ENCODE data around the gene AGAP1.

The AGAP1 gene

DNA sequence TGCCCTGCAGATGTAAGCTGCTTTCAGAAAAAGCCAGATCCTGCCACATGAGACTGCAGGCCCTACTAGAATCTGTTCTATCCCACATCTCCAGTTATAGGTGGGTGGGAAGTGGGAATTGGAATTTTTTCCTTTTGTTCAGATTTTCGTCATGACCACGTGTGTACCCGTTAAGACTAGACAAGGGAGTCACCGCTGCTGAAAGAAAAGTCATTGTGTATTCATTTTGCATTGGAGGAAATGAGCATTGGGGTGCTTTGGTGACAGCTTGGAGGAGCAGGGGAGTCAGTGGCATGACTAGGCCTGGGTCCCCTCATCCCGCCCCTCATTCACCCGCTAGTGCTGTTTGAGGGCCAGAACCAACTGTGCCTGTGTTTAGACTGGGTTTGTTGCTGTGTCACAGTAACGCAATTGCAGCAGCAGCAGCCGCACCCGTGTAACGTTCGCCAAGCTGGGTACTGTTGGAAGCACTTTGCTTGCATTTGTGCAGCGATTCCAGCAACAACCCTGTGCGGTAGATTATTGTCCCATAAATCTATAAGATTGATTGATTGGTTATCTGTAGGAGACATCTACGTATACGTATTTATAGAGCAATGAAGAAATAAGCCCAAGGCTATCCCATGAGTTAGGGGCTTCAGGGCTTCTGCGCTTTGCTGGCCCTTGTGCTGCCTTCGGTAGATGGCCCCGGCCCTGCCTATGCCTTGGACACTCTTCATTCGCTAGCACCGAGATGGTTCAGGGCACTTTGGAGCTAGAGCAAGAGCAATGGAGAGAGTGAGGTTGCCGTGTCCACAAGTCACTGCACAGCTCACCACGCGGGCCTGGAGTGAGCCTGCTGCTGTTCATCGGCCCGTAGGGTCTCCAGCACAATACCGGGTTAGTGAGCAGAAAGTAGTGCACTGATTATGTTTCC is 194.9 kb downstream of the AGAP1 start:
- TF ChIP-seq, protein P1, sequence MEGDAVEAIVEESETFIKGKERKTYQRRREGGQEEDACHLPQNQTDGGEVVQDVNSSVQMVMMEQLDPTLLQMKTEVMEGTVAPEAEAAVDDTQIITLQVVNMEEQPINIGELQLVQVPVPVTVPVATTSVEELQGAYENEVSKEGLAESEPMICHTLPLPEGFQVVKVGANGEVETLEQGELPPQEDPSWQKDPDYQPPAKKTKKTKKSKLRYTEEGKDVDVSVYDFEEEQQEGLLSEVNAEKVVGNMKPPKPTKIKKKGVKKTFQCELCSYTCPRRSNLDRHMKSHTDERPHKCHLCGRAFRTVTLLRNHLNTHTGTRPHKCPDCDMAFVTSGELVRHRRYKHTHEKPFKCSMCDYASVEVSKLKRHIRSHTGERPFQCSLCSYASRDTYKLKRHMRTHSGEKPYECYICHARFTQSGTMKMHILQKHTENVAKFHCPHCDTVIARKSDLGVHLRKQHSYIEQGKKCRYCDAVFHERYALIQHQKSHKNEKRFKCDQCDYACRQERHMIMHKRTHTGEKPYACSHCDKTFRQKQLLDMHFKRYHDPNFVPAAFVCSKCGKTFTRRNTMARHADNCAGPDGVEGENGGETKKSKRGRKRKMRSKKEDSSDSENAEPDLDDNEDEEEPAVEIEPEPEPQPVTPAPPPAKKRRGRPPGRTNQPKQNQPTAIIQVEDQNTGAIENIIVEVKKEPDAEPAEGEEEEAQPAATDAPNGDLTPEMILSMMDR (IDR thresholded peaks at IDR 0.05; ENCODE audit: poor library complexity, severe bottlenecking), result no peak
- Histone ChIP-seq H3K27me3 (ENCODE audit: insufficient read depth, poor library complexity, severe bottlenecking) (no peaks in the 10 kb centered on the region), H3K36me3 (ENCODE audit: low read depth) (no peaks in the 10 kb centered on the region), H3K4me1 (ENCODE audit: insufficient read depth, poor library complexity, severe bottlenecking) (no peaks in the 10 kb centered on the region), H3K27ac (ENCODE audit: poor library complexity, severe bottlenecking) (no peak overlapping the region), H3K9me3 (ENCODE audit: severe bottlenecking) (no peaks in the 10 kb centered on the region), H3K4me3 (ENCODE audit: severe bottlenecking) (no peak overlapping the region)
- DNase-seq (ENCODE audit: low spot score) (no peak), ATAC-seq (ENCODE audit: low read depth) (no peak)

DNA sequence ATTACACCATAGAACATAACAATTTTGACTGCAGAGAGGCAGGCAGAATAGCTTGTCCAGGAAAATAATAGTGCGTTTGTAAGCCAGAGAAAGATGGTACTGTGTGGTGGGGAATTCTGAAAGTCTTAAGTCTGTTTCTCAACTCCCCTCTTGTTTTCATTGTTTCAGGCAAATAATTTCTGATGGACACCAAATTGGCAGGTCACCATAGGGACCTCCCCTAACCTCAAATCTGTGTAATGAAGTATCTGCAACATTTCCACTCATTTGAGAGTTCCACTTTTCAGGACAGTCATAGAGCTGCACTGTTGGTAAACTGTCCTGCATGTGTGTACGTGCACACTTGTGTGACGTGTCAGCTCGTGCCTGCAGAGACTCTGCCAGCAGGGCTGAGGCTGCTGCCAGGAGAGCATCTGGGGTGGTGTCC is 195.6 kb downstream of the AGAP1 start:
- no peak for DNase-seq (ENCODE audit: low spot score)
- H3K27me3 ChIP-seq (ENCODE audit: insufficient read depth, poor library complexity, severe bottlenecking), result no peaks in the 10 kb centered on the region
- ATAC-seq (ENCODE audit: low read depth), result no peak
- no peak overlapping the region for H3K4me3 ChIP-seq (ENCODE audit: severe bottlenecking)
- H3K4me1 ChIP-seq (ENCODE audit: insufficient read depth, poor library complexity, severe bottlenecking), result no peaks in the 10 kb centered on the region
- H3K9me3 ChIP-seq (ENCODE audit: severe bottlenecking), result no peaks in the 10 kb centered on the region
- TF ChIP-seq, protein P1 (IDR thresholded peaks at IDR 0.05; ENCODE audit: poor library complexity, severe bottlenecking), result no peak
- no peak overlapping the region for H3K27ac ChIP-seq (ENCODE audit: poor library complexity, severe bottlenecking)
- no peaks in the 10 kb centered on the region for H3K36me3 ChIP-seq (ENCODE audit: low read depth)

- Histone ChIP-seq H3K9me3 (ENCODE audit: severe bottlenecking) (no peaks in the 10 kb centered on the region), H3K27me3 (ENCODE audit: insufficient read depth, poor library complexity, severe bottlenecking) (no peaks in the 10 kb centered on the region), H3K4me3 (ENCODE audit: severe bottlenecking) (no peak overlapping the region), H3K27ac (ENCODE audit: poor library complexity, severe bottlenecking) (no peak overlapping the region), H3K36me3 (ENCODE audit: low read depth) (no peaks in the 10 kb centered on the region), H3K4me1 (ENCODE audit: insufficient read depth, poor library complexity, severe bottlenecking) (no peaks in the 10 kb centered on the region)
- TF ChIP-seq, protein P1 (IDR thresholded peaks at IDR 0.05; ENCODE audit: poor library complexity, severe bottlenecking), result no peak
- DNase-seq (ENCODE audit: low spot score), result no peak
- no peak for ATAC-seq (ENCODE audit: low read depth)
Observed at GRCh38 chr2:235690082-235690808, 196.4 kb downstream of the AGAP1 start.

DNA sequence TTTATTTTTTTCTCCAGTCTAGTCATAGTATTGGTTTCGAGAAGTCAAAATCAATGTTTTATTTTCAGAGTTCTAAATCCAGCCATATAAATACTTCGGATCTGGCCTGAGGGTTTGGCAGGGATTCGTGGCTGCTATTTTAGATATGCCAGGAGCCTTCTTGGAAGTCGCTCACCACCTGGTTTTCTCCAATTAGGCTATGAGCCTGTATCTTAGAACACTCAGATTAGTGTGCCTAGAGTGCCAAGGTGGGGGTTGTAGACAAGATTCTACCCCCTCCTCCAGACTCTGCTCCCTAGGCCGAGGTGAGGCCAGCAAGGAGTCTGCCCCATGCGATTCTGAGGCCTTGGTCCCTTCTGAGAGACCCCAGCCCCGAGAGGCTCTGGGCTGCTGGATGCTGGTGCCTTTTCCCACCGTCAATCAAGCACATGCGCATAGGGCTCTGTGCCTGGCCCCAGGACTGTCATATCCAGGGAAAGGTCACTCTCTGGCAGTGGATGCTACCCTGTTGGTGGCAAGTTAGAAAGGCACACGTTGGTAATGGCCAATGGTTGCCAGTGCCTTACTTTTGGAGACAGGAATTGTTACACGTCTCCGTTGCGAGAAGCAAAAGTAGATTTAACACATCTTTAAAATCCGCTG is 197.1 kb downstream of the AGAP1 start:
- Histone ChIP-seq H3K27ac (ENCODE audit: poor library complexity, severe bottlenecking) (no peak overlapping the region), H3K4me1 (ENCODE audit: insufficient read depth, poor library complexity, severe bottlenecking) (no peaks in the 10 kb centered on the region), H3K27me3 (ENCODE audit: insufficient read depth, poor library complexity, severe bottlenecking) (no peaks in the 10 kb centered on the region), H3K9me3 (ENCODE audit: severe bottlenecking) (no peaks in the 10 kb centered on the region), H3K4me3 (ENCODE audit: severe bottlenecking) (no peak overlapping the region), H3K36me3 (ENCODE audit: low read depth) (no peaks in the 10 kb centered on the region)
- no peak for DNase-seq (ENCODE audit: low spot score)
- no peak for ATAC-seq (ENCODE audit: low read depth)
- TF ChIP-seq, protein P1 (IDR thresholded peaks at IDR 0.05; ENCODE audit: poor library complexity, severe bottlenecking), result no peak

Data from RWPE2 (cell line).